IMR-90 (cell line): Measurements from ENCODE around the gene TRIM17. TPM values are rescaled to one million over a fixed set of nuclear protein-coding genes. Genes with fewer than 3 reads are reported as not detected.
"Not testable (repeated sequence)": the region's sequence is repeated elsewhere in the genome, so short reads cannot be mapped to it uniquely, and the experiment has no call there.

Experiments
- ATAC-seq: fragments of 200-7000 bp; cut with Tn5 transposase; 2 replicates; pipeline ENCODE4 v1.9.1; 2020; ENCODE audit warnings: low read depth, mild to moderate bottlenecking, moderate library complexity
- BruUV-seq: library from RNA; stranded (reverse); fragments of 400-500 nt; replicated peaks from 2 replicates; lab custom pipeline; 2021; lab: Mats Ljungman, UMichigan
- CTCF ChIA-PET: fragments of 300-600 bp; formaldehyde crosslinking; extraction: SDS; loops from one replicate; lab custom pipeline; 2021; ENCODE audit warnings: antibody characterized with exemption; lab: Yijun Ruan, JAX
- POLR2A ChIA-PET: fragments of 300-600 bp; sonication (Branson Sonifier 250); formaldehyde crosslinking; loops from one replicate; lab custom pipeline; 2022; ENCODE audit warnings: antibody characterized with exemption; ENCODE audit not compliant: unreplicated experiment; lab: Charles Lee
- DNase-seq: peaks from one replicate; pipeline ENCODE4 v3.0.0; 2013
- H2AFZ ChIP-seq: replicated peaks from 2 replicates; pipeline ENCODE3; 2013; ENCODE audit warnings: low read length, mild to moderate bottlenecking; ENCODE audit not compliant: poor library complexity
- H2AK5ac ChIP-seq: 2 replicates; pipeline ENCODE4 v1.6.1; 2013; ENCODE audit warnings: low read depth, low read length, inconsistent platforms
- H2AK9ac ChIP-seq: replicated peaks from 2 replicates; pipeline ENCODE3; 2013; ENCODE audit warnings: mild to moderate bottlenecking, low read depth, low read length, moderate library complexity; ENCODE audit not compliant: poor library complexity
- H2BK120ac ChIP-seq: 2 replicates; pipeline ENCODE4 v1.6.1; 2013; ENCODE audit warnings: low read depth, low read length, inconsistent platforms
- H2BK15ac ChIP-seq: 3 replicates; pipeline ENCODE4 v1.6.1; 2013; ENCODE audit warnings: low read depth, low read length, inconsistent platforms
- H2BK20ac ChIP-seq: 2 replicates; pipeline ENCODE4 v1.6.1; 2013; ENCODE audit warnings: low read depth, mild to moderate bottlenecking, inconsistent platforms, low read length, moderate library complexity
- H2BK5ac ChIP-seq: 2 replicates; pipeline ENCODE4 v1.6.1; 2013; ENCODE audit warnings: mild to moderate bottlenecking, low read depth, low read length, inconsistent platforms; ENCODE audit not compliant: poor library complexity, severe bottlenecking
- H3K14ac ChIP-seq: replicated peaks from 2 replicates; pipeline ENCODE4 v1.6.1; 2013; ENCODE audit warnings: low read depth, low read length, inconsistent platforms
- H3K18ac ChIP-seq: 2 replicates; pipeline ENCODE4 v1.6.1; 2013; ENCODE audit warnings: low read depth, low read length, control low read depth
- H3K23ac ChIP-seq: 2 replicates; pipeline ENCODE4 v1.6.1; 2013; ENCODE audit warnings: low read depth, low read length, inconsistent platforms
- H3K27ac ChIP-seq: 2 replicates; pipeline ENCODE4 v1.5.1; 2013; ENCODE audit warnings: mild to moderate bottlenecking, control low read depth, low read length; ENCODE audit not compliant: insufficient read depth
- H3K27me3 ChIP-seq: 2 replicates; pipeline ENCODE4 v1.6.1; 2013; ENCODE audit warnings: low read length; ENCODE audit not compliant: control insufficient read depth, insufficient read depth
- H3K36me3 ChIP-seq: 2 replicates; pipeline ENCODE4 v1.6.1; 2013; ENCODE audit warnings: low read length, mixed read lengths; ENCODE audit not compliant: control insufficient read depth, insufficient read depth
- H3K4ac ChIP-seq: 2 replicates; pipeline ENCODE4 v1.6.1; 2013; ENCODE audit warnings: low read depth, low read length, inconsistent platforms
- H3K4me1 ChIP-seq: 2 replicates; pipeline ENCODE4 v1.6.1; 2013; ENCODE audit warnings: low read length, mixed read lengths; ENCODE audit not compliant: control insufficient read depth, insufficient read depth
- H3K4me2 ChIP-seq: 2 replicates; pipeline ENCODE4 v1.6.1; 2013; ENCODE audit warnings: low read depth, mild to moderate bottlenecking, control low read depth, low read length, moderate library complexity
- H3K4me3 ChIP-seq: 2 replicates; pipeline ENCODE4 v1.5.1; 2013; ENCODE audit warnings: low read depth, mild to moderate bottlenecking, control low read depth, low read length, moderate library complexity; ENCODE audit not compliant: insufficient read depth
- H3K56ac ChIP-seq: 2 replicates; pipeline ENCODE4 v1.6.1; 2013; ENCODE audit warnings: low read length, inconsistent platforms; ENCODE audit not compliant: insufficient read depth; ENCODE audit errors: extremely low read depth
- H3K79me1 ChIP-seq, 2 experiments: 2 replicates each; pipeline ENCODE4 v1.6.1; 2013; ENCODE audit warnings: low read length in 2 of 2, inconsistent platforms in 1 of 2, low read depth in 1 of 2
- H3K9ac ChIP-seq: 2 replicates; pipeline ENCODE4 v1.6.1; 2013; ENCODE audit warnings: low read depth, low read length, control low read depth
- H3K9me1 ChIP-seq: 2 replicates; pipeline ENCODE4 v1.6.1; 2013; ENCODE audit warnings: low read length, inconsistent platforms; ENCODE audit not compliant: insufficient read depth
- H3K9me3 ChIP-seq: 2 replicates; pipeline ENCODE4 v1.6.1; 2013; ENCODE audit warnings: low read length; ENCODE audit not compliant: control insufficient read depth, insufficient read depth
- H4K20me1 ChIP-seq: 2 replicates; pipeline ENCODE4 v1.6.1; 2013; ENCODE audit warnings: low read length, inconsistent platforms; ENCODE audit not compliant: insufficient read depth
- H4K5ac ChIP-seq: 2 replicates; pipeline ENCODE4 v1.6.1; 2013; ENCODE audit warnings: mild to moderate bottlenecking, low read depth, low read length, control low read depth
- H4K8ac ChIP-seq, 2 experiments: 2 replicates each; pipeline ENCODE4 v1.6.1; 2013; ENCODE audit warnings: low read depth in 2 of 2, low read length in 2 of 2, control low read depth in 1 of 2, inconsistent platforms in 1 of 2
- H4K91ac ChIP-seq: 2 replicates; pipeline ENCODE4 v1.6.1; 2013; ENCODE audit warnings: low read depth, low read length, inconsistent platforms; ENCODE audit not compliant: insufficient read depth
- FOS ChIP-seq: fragments of 150-350 bp; IDR thresholded peaks from 2 replicates; pipeline ENCODE4 v1.6.1; 2016; ENCODE audit warnings: low read depth, low read length
- WGBS, 2 experiments: methylation state at CpG; one replicate each; pipeline versions ENCODE4 v1.1.5 to v1.1.7; 2013; ENCODE audit warnings: missing lambda C conversion rate in 2 of 2; ENCODE audit not compliant: insufficient read length in 1 of 2; ENCODE audit errors: extremely low coverage in 2 of 2; 5-methylcytosine and 5-hydroxymethylcytosine counted together
- dilution Hi-C: fragments of 300-500 bp; cut with HindIII; formaldehyde crosslinking; loops from one replicate; pipeline ENCODE4 v1.14.3; 2018; ENCODE audit warnings: low sequenced_read_pairs; ENCODE audit not compliant: unreplicated experiment
- in situ Hi-C: fragments of 300-500 bp; cut with MboI; formaldehyde crosslinking; loops from 3 replicates; pipeline ENCODE4 v1.14.3; 2019; ENCODE audit warnings: low sequenced_read_pairs, inconsistent platforms, mixed read lengths
- intact Hi-C: fragments of 100-400 bp; cut with micrococcal nuclease; formaldehyde crosslinking; loops from 2 replicates; pipeline ENCODE4 v1.10.0; 2022
- polyA plus RNA-seq, 3 experiments: library from polyadenylated mRNA; depleted of rRNA; stranded (reverse); fragments of >200 nt; gene quantifications; 2 replicates each; pipeline ENCODE4 v1.2.3, GENCODE V29; 2012; ENCODE audit warnings: low replicate concordance in 1 of 3
- total RNA-seq: library from RNA; depleted of rRNA; stranded (reverse); fragments of >200 nt; gene quantifications from 2 replicates; pipeline ENCODE4 v1.2.3, GENCODE V29; 2012

TRIM17 gene
- total and polyA plus RNA-seq, 2 of the 4 experiments (the other 2 are of a cell fraction), result 0.39 TPM; not detected in 1

- H3K27me3 ChIP-seq, result peaks cover 17% of the 10 kb centered on the region
- no peak overlapping the region for H4K91ac ChIP-seq
- CTCF ChIA-PET, result no interaction called here
- in situ Hi-C loops, result no loop called here
- TF ChIP-seq FOS, result no peak
- no TSS peak for BruUV-seq
- no CpG with 5 or more reads among the region's 4 CpGs for WGBS, 2 experiments
- H3K56ac ChIP-seq, result no peak overlapping the region
- dilution Hi-C loops, result no loop called here
- no peak overlapping the region for H3K4me3 ChIP-seq
- no peaks in the 10 kb centered on the region for H3K36me3 ChIP-seq
- no peak overlapping the region for H3K9ac ChIP-seq
- no peak overlapping the region for H3K4ac ChIP-seq
- no peak overlapping the region for H3K23ac ChIP-seq
- H2BK5ac ChIP-seq, result no peak overlapping the region
- H2BK120ac ChIP-seq, result no peak overlapping the region
- H3K4me1 ChIP-seq, result no peaks in the 10 kb centered on the region
- H4K20me1 ChIP-seq, result no peaks in the 10 kb centered on the region
- H3K18ac ChIP-seq, result no peak overlapping the region
- H3K27ac ChIP-seq, result no peak overlapping the region
- H3K9me3 ChIP-seq, result no peaks in the 10 kb centered on the region
- no peak overlapping the region for H4K5ac ChIP-seq
- H3K79me1 ChIP-seq, result no peaks in the 10 kb centered on the region
- ATAC-seq (no peak), DNase-seq (no peak)
- intact Hi-C loops, result no loop called here
- H4K8ac ChIP-seq, result no peak overlapping the region
- no peaks in the 10 kb centered on the region for H3K9me1 ChIP-seq
- H2BK15ac ChIP-seq, result no peak overlapping the region
- no peak overlapping the region for H2AFZ ChIP-seq
- H2BK20ac ChIP-seq, result no peak overlapping the region
- H3K14ac ChIP-seq, result no peak overlapping the region
- no peak overlapping the region for H3K4me2 ChIP-seq
- H2AK9ac ChIP-seq, result no peak overlapping the region
- POLR2A ChIA-PET, result no interaction called here
- H2AK5ac ChIP-seq, result no peak overlapping the region
These were observed 18.0 kb upstream of the TRIM17 start for GRCh38 chr1:228434689-228435088.

GRCh38 chr1:228433337-228434053 lies 16.8 kb upstream of the TRIM17 start:
- H4K8ac ChIP-seq, DNase-seq, H3K27ac ChIP-seq, H2AK5ac ChIP-seq, H2BK15ac ChIP-seq, H4K20me1 ChIP-seq, in situ Hi-C loops, H2AK9ac ChIP-seq, H3K9me1 ChIP-seq, H3K4ac ChIP-seq, ATAC-seq, H2BK20ac ChIP-seq, H3K4me1 ChIP-seq, POLR2A ChIA-PET, H4K91ac ChIP-seq, H3K23ac ChIP-seq, H3K79me1 ChIP-seq, H4K5ac ChIP-seq, H3K9ac ChIP-seq, CTCF ChIA-PET, H3K14ac ChIP-seq, H3K9me3 ChIP-seq, H3K18ac ChIP-seq, H3K4me2 ChIP-seq, H3K4me3 ChIP-seq, H3K36me3 ChIP-seq, H3K27me3 ChIP-seq, dilution Hi-C loops, H3K56ac ChIP-seq, H2BK5ac ChIP-seq, H2AFZ ChIP-seq, BruUV-seq, intact Hi-C loops, H2BK120ac ChIP-seq: not testable (repeated sequence)
- WGBS, 2 experiments, result 60% methylated on average over 4 of the region's 7 CpGs; no CpG with 5 or more reads in 1 of the 2 experiments
